Kidney glomerular epithelial cell (primary cell): ENCODE measurements around the gene GPM6B.

Experiments used
- DNase-seq: peaks from one replicate; lab custom pipeline; 2025; lab: John Stamatoyannopoulos, UW

GPM6B gene, protein sequence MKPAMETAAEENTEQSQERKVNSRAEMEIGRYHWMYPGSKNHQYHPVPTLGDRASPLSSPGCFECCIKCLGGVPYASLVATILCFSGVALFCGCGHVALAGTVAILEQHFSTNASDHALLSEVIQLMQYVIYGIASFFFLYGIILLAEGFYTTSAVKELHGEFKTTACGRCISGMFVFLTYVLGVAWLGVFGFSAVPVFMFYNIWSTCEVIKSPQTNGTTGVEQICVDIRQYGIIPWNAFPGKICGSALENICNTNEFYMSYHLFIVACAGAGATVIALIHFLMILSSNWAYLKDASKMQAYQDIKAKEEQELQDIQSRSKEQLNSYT

DNA sequence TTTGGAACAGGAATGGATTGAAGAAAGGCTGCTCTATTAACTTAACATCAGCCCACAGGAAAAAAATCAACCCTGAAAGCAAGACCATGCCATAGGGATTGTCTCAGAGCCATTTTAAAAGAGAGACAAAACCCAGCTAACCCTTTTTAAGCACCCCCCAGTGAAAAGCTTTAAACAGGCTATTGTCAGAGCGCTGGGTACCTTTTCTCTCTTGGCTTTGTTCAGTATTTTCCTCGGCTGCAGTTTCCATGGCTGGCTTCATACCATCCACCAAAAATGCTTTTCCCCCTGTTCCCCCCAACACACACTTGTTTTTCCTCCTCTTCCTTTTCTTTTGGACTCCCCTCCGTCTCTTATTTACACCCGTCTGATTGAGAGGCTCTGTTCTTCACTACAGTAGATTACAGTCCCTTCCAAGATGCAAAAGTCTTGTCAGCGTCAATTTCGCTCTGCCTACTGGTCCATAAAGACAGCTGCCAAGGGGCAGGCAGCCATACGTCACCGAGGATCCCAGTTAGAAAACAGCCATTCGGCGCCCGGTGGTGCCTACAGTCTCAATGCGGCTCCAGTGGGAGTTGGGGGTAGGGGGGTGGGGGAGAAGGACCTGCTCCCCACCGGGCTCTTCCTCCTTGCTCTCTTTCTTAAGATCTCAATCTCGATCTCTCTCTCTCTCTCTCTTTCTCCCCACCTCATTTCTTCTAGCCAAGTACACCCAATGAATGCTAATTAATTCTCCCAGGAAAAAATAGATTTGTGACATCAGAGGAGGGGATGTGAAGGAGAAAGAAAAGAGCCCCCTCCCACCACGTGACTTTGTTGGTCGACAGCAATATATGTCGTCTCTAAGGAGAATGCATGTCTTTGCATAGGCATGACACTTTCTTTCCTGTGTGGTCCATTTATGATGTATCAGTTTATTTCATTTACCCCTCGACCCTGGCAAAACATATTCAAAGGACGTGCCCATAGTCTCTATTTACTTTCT lies at the start of gene GPM6B:
TSS of gene GPM6B (minus strand) at position 451 of the 985 bp plus-strand sequence. CDS start at position 262, 189 bp downstream.
- no peak for DNase-seq

DNA sequence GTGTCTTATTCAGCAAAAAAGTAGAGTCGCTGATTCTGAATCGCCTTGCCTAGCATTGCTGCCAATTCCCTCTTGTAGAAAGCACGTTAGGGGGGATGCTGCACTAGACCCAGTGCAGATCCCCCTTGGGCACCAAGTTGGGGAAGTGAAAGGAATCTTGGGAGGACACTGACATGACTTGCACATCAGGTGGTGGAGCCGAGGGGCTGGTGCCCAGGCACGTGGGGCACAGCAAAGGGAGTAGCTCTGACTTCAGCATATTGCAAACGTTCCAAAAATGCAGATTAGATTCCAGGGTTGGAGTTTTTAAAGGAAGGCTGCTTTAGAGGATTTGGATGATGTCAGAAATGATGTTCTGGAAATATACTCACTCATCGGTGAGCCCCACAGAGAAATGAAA lies 47.4 kb upstream of the GPM6B start:
- no peak for DNase-seq

DNA sequence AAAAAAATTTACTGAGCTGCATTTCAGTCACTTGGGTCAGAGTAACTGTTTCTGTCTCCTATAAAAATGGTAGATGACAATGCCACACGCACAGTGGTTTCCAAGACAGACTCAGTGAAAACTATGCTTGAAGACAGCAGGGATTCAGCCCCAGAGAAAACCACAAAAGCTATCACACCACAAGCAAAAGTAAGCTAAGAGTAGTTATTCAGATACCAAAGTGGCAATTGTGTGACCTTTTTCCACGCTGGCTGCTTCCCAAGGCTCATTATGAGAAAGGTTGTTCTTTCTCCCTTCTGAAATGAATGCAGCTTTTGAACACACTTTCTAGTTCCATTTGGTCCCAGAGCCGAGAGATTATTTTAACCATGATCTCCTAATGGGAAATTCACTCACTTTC lies 46.4 kb upstream of the GPM6B start:
- no peak for DNase-seq

DNA sequence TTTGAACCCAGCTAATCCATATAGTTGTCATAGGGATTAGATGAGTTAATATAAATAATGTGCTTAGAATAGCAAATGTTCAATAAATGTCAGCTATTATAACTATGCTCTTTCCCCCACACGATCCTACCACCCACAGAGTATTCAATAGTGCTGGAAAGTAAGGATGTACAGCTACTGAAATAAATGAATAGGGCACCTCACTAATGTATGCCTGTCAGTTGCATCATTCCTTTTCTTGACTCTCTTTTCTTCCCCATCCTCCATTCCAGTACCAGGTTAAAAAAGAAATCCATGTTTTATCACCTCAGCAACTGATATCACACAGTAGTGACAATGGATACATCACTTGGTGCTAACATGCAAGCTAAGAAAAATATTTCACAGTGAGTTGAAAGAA lies 42.8 kb upstream of the GPM6B start:
- DNase-seq: no peak

DNA sequence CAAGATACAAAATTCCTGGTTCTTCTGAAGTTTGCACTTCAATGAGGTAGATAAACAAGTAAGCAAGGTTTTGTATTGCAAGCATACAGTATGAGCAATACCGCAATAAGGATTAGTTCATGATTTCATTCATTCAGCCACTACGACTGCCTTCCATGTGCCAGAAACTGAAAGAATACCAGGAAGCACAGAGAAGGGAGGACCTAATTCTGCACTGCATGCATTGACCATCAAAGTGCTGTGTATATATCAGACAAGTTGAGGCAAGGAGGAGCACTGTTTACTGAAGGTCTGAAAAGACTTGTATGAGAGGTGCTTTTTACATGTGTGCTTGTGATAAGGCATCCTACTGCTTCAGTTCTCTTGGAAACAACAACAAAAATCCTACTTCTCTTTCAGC lies 40.9 kb upstream of the GPM6B start:
- no peak for DNase-seq

DNA sequence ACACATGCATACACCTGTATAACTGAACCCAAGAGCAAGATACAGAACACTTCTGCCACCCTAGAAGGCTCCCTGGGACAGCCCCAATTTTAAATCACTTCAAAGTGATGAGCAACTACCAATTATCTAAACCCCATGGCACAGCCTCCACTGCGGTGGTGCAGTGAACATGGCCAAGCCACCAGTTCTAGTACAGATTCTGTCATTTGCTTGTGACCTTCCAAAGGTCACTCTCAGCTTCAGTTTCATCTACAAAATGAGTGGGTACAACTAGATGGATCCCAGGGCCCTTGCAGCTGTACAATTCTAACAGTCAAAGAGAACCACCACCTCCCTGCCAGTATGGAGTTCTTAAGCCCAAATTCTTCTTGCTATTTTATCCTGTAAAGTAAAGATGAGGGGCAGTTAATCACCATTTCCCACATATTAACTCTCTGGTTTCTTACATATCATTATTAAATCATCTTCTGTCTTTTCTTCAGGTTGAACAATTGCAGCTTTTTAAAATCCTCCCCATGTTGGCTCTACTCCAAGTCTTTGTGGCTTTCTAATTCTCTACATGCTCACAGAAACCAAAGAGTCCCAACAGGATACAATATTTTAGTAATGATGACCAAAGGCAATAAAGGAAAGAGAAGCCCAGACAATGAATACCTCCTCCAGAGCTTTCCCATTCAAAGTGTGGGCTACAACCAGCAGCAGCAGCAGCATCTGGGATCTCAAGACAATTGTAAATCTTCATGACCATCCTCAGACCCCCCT lies 39.0 kb upstream of the GPM6B start:
- no peak for DNase-seq

DNA sequence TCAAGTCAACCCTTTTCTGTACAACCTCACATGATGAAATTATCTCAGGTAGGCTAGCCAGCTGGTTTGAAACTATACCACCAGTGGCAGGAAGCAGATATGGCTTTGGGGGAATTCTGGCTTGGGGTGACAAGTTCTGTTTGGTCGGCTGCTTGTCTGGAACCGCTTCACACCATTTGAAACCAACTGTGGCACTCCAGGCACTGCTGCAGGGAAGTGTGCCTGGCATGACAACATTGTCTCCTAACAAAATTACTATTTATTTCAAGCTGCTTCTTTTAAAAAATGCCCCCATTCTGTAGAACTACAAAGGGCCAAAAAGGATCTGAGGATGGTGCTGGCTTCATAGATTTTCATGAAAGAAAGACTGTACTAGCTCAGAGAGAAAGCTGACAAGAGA lies 37.1 kb upstream of the GPM6B start:
- DNase-seq: no peak

DNA sequence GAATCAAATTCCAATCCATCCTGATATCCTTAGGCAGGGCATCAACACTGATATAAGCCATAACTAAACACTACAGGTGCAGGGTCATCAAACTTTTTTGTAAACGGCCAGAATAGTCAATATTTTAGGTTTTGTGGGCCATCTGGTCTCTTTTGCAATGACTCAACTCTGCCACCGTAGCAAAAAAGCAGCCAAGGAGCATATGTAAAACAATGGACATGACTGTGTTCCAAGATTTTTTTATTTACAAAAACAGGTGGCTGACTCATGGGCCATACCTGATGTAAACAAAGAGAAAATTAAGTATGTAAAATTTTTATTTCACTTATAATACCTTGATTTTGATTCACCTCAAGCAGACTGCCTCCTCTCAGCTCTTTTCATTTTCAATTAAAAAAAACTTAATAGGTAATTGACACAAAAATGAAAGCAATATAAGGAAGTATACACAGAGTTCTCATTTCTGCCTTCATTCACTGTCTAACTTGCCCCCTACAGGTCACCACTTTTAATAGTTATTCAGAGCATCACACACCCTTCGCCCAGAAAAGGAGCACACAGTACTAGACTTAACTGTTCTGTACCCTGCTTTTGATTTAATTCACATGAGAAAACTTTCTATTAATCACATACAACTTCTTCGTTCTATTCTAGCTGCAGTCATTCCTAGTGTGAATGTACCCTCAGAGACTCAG lies 35.3 kb upstream of the GPM6B start:
- no peak for DNase-seq

DNA sequence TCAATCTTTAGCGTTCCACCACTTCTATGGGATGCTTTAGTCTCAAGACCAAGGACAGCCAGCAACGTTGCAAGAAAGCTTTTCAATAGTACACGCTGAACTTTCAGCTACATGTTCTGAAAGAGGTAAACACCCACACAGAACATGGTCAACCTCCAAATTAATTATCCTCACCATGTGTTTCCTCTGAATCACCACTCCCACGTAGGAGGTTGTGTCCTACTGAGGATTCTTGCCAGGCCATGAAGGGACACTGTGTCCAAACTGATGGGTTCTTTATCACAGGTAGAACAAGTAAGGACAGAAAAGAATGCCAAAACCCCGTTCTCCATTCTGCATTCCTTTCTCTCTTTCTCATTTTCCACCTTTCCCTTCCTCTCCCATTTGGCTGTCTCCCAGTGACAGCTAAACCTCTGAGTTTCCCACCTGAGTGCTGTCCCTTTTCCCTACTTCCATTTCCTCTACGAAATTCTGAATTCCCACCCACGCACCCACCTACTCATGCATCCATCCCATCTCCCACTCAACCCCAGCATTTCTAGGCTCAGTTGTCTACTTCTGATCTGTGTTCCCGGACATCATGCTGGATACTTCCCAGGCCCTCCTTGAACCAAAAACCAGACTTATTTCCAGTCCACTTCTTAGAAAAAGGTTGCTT lies 29.0 kb upstream of the GPM6B start:
- no peak for DNase-seq

DNA sequence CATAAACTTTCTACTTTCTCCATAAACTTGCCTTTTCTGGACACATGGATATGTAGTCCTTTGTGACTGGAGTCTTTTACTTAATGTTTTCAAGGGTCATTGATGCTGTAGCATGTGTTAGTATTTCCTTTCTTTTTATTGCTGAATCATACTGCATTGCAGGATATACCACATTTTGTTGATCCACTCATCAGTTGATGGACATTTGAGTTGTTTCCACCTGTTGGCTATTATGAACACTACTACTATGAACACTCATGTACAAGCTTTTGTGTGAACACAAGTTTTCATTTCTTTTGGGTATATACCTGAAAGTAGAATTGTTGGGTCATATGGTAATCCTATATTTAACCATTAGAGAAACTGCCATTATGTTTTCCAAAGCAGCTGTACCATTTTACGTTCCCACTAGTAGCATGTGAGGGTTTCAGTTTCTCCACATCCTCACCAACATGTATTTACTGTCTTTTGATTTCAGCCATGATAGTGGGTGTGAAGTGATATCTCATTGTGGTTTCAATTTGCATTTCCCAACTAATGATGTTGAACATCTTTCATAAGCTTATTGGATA lies 26.3 kb upstream of the GPM6B start:
- DNase-seq: no peak

DNA sequence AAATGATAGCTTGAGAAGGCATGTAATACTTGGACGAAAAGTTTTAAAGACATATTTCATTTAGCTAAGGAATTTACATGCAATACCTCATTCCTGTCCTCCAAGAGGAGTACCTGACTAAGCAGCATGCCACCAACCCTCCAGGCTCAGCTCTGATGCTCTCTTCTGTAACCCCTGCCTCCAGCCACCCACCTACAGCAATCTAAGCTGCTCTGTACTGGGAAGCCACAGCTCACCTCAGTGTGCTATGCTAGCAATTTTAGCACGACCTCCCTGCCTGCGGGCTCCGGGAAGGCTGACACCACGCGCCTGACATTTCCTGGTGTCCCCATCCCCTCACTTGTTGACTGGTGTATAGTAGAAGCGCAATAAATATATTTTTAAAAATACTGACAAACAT lies 23.2 kb upstream of the GPM6B start:
- DNase-seq: no peak

DNA sequence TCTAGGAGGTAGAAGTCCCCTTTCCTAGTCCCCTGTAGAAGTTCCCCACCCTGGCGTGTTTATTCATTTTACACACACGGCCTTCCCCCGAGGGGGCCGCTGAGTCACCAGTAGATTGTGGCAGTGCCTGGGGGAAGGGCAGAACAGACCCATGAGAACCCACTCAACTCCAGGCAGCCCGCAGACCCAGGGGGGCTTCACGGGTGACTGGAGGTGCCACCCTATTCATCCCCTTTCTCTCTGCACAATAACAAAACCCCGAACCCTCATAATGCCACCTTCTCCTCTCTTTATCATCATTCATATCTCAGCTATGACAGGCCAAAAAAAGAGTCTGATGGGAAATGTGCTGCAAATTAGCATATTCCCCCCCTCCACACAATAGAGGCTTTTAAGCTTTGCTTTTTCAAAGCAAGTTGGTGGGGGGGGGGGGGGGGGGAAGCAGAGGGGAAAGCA lies 20.4 kb upstream of the GPM6B start:
- no peak for DNase-seq

DNA sequence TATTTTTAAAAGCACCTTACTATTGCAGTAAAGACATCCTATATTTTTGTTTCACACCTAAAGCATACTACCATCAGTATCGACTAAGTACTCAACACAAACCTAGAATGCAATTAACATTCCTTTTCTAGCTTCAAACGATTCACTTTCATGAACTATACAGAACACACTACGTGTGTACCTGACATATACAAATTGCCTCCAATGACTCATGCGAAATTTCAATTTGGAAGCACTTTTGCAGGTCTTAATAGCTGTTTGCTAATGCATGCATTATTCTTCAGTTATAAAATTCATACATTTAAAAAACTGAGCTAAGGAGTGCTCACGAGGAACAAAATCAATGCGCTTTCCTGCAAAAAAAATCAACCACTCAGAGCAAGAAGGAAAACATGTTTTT lies 19.7 kb upstream of the GPM6B start:
- no peak for DNase-seq

DNA sequence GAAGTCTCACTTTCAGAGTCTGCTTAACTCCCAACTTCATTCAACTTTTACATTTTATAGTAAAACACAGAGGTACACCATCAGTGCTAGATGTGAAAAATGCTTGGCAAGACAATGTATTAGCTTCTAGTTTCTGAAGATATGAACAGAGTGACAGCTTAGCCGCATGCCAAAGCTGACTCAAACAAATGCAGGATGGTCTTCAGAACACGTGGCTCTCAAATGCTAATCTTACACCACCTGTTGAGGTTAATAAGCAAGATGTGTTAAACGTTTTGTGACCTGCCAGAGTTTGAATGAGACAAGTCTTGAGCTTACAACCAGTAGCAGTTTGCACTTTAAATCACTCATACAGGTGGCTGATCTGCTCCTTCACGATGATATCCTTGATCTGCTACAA lies 18.9 kb upstream of the GPM6B start:
- DNase-seq: no peak

DNA sequence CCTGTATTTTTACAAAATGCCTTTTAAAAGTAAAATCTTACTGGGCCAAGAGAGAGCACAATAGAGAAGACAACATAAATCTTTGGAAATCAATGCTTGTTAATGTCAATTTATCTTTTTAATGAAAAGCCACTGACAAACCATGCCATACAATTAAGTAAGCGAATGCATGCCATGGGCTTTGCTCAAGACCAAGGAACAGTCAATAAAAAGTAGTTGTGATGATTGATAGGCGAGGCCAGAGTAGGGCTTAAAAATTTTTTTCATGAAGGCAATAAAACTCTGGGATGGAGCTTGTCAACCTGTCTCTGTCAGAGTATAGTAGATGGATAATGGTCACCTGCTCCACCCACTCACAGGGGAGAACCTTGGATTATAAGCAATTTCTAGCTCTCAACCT lies 17.5 kb upstream of the GPM6B start:
- no peak for DNase-seq

DNA sequence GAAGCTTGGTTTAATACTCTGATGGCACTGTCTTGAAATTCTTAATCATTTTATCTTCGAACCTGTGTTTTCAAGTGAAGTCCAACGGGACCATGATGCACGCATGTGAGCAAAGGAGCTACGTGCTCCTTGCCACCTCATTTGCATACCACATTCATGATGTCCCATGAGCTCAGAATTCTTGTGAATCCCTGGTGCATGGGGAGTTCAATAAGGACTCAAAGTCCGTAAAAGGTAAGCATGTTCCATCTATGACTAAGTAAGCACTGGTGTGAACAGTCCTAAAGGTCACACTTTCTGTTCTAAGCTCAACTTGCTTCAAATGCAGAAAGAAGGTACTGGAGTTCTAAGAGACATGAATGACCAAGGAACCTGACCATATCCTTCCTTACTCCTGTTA lies 13.1 kb upstream of the GPM6B start:
- DNase-seq: no peak

DNA sequence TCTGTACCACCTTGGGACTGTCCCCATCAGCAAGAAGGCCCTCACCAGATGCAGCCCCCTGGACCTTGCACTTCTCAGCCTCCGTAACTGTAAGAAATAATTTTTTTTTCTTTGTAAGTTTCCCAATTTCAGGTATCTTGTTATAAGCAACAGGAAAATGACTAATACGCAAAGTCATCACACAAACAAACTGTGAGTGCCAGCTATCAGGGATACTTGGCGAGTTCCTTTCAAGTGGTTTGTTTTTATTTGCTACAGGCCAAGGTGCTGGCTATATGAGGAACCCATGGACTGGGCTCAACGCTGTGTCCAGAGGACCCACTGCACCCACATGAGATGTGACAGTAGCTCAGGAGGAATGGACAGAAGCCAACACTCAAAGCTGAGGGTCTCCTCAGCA lies 11.5 kb upstream of the GPM6B start:
- no peak for DNase-seq

DNA sequence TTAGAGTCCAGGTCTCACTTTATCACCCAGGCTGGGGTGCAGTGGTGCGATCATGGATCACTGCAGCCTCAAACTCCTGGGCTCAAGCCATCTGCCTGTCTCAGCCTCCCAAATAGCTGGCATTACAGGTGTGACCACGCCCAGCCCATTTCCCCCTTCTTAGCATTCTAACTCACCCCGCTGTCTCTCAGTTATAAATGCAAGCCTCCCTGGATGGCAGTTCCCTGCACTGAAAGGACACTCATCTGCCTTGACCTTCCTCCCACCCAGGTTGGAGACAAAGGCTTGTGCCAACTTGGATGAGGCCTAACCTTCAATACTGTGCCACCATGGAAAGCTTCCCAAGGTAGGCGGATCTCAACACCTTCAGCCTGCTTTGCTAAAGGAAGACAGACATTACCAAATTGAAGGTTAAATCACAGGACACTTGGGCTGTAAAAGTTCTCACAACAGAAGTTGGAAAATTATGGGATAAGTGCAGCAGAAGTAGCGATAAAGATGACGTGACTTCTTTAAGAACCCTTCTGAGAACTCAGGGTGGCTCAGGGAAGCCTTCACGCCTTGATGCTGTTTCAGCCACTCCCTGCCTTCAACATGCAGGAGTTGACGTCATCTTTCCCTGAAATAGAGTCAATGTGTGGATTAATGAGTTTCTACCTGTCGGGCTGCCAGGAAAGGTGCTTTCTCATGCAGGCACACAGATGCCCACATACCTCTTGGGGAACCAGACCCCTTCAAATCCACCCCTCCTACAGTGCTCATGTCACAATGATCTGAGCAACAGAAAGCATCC lies 10.6 kb upstream of the GPM6B start:
- no peak for DNase-seq

DNA sequence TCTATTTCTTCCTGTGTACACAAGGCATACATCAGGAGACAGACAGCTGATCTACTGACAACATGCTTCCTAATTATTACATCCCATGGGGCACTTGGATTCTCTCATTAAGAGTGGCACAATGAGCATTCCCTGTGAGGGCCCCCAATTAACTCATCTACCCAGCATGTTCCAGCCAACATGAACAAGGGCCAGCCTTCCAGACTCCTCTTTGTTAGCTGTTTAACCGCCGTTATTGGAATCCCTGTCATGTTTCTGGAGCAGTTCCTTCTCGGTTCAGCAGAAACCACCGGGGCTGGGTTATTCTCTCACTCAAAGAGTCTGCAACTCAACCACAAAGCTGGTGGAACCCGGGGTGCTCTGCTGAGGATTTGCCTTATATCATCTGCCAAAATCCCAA lies 9.9 kb upstream of the GPM6B start:
- no peak for DNase-seq

DNA sequence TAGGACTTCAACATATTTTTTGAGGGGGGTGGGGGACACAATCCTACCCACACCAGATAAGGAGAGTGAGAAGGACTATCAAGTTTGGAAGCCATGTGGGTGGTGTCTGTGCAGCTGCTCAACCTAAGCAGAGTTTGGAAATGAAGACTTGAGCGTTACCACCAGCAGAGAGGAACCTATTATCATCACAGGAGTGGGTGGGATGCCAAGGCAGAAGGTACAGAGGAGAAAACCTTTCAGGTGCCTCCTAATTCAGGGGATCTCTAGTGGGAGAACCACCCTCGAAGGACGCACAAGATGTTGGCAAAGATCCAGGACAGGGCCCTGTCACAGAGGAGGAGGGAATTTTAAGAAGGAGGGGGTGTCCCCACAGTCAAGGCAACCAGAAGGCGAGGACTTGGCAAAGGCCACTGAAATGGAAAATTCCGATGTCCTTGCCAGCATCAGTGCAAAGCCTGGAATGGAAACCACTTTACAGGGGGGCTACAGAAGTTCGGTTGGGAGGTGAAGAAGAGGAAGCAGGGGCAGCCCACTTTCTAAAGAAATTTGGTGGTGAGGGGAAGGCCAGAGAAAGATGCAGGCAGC lies 8.4 kb upstream of the GPM6B start:
- no peak for DNase-seq
